Panc1 (cell line): ENCODE results near the gene WSCD2.

Source experiments
- POLR2AphosphoS5 ChIP-seq: IDR thresholded peaks from 2 replicates; pipeline ENCODE4 v1.6.1; 2012; ENCODE audit warnings: mild to moderate bottlenecking, low read depth, low read length, moderate library complexity
- SIN3A ChIP-seq: IDR thresholded peaks from 2 replicates; pipeline ENCODE4 v1.6.1; 2012; ENCODE audit warnings: low read depth, mild to moderate bottlenecking, low read length, moderate library complexity, borderline replicate concordance; ENCODE audit not compliant: insufficient read depth
- TCF7L2 ChIP-seq: IDR thresholded peaks from 2 replicates; pipeline ENCODE4 v1.6.1; 2011; ENCODE audit warnings: mild to moderate bottlenecking, low read depth, low read length, inconsistent platforms
- TF ChIP-seq, protein P1 (sequence below): fragments of 450-650 bp; IDR thresholded peaks from 2 replicates; pipeline ENCODE4 v1.5.1; 2017; ENCODE audit warnings: mild to moderate bottlenecking
- TF ChIP-seq, protein P2 (sequence below), 2 experiments: IDR thresholded peaks; 2 replicates each; pipeline ENCODE4 v1.6.1; 2011 to 2012; ENCODE audit warnings: low read depth in 2 of 2, control low read depth in 1 of 2, low read length in 1 of 2, mild to moderate bottlenecking in 1 of 2, moderate library complexity in 1 of 2; ENCODE audit not compliant: insufficient read depth in 1 of 2

DNA sequence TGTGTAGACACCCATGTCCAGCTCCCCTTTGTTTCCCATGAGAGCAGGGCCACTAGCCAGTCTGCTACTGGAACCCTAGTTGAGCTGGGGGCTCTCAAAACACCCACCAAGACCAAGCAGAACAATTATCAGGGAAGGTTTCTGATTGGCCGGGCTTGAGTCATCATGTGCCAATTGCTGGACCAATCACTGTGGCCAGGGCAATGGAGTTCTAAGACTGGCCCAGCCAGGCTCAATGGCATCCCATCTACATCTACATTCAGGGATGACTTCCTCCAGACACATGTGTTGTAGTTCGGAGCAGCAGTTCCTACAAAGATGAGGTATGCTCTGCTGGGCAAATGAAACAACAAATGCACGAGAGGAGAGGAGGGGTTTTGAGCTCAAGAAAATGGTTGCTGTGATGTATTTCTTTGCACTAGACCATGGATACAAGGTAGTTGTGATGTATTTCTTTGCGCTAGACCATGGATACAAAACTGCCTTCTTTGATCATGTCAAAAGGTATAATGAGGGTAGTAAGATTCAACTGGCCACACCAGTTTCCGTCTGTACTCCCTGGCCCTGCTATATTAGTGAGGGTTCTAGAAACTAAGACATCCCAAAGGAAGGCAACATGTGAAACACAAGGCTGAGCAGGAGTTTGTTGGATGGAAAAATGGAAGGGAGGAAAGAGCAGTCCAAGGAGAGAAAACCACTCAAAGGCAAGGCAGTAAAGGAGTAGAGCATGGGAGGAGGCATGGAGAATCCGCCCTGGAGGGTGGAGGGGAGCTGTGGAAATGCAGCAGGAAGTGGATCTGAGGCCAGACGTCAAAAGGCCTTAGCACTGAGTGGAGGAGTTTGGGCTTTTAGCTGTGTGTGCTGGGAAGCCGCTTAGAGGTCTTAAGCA, 8.9 kb upstream of the WSCD2 start:
- TF ChIP-seq, protein P1, sequence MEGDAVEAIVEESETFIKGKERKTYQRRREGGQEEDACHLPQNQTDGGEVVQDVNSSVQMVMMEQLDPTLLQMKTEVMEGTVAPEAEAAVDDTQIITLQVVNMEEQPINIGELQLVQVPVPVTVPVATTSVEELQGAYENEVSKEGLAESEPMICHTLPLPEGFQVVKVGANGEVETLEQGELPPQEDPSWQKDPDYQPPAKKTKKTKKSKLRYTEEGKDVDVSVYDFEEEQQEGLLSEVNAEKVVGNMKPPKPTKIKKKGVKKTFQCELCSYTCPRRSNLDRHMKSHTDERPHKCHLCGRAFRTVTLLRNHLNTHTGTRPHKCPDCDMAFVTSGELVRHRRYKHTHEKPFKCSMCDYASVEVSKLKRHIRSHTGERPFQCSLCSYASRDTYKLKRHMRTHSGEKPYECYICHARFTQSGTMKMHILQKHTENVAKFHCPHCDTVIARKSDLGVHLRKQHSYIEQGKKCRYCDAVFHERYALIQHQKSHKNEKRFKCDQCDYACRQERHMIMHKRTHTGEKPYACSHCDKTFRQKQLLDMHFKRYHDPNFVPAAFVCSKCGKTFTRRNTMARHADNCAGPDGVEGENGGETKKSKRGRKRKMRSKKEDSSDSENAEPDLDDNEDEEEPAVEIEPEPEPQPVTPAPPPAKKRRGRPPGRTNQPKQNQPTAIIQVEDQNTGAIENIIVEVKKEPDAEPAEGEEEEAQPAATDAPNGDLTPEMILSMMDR: no peak
- TF ChIP-seq POLR2AphosphoS5: no peak
- no peak for TF ChIP-seq SIN3A
- TF ChIP-seq, protein P2, sequence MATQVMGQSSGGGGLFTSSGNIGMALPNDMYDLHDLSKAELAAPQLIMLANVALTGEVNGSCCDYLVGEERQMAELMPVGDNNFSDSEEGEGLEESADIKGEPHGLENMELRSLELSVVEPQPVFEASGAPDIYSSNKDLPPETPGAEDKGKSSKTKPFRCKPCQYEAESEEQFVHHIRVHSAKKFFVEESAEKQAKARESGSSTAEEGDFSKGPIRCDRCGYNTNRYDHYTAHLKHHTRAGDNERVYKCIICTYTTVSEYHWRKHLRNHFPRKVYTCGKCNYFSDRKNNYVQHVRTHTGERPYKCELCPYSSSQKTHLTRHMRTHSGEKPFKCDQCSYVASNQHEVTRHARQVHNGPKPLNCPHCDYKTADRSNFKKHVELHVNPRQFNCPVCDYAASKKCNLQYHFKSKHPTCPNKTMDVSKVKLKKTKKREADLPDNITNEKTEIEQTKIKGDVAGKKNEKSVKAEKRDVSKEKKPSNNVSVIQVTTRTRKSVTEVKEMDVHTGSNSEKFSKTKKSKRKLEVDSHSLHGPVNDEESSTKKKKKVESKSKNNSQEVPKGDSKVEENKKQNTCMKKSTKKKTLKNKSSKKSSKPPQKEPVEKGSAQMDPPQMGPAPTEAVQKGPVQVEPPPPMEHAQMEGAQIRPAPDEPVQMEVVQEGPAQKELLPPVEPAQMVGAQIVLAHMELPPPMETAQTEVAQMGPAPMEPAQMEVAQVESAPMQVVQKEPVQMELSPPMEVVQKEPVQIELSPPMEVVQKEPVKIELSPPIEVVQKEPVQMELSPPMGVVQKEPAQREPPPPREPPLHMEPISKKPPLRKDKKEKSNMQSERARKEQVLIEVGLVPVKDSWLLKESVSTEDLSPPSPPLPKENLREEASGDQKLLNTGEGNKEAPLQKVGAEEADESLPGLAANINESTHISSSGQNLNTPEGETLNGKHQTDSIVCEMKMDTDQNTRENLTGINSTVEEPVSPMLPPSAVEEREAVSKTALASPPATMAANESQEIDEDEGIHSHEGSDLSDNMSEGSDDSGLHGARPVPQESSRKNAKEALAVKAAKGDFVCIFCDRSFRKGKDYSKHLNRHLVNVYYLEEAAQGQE (IDR thresholded peaks at IDR 0.05; ENCODE audit: insufficient read depth in 1 of 2, low read depth in 2 of 2, low read length in 1 of 2): no peak
- TF ChIP-seq TCF7L2: no peak
